Measurements from ENCODE around the gene ITGB1BP1. TPM values are rescaled to one million over a fixed set of nuclear protein-coding genes. Genes with fewer than 3 reads are reported as not detected.

ITGB1BP1 gene
- total RNA-seq, 1 donor from 2014 or later: 57.8 TPM

GRCh38 chr2:9378433-9379390 lies 44.6 kb downstream of the ITGB1BP1 start:
- DNase-seq (ENCODE audit: low spot score): peak; percentile 70

- DNase-seq (ENCODE audit: low spot score): no peak
Measured at GRCh38 chr2:9377461-9378097, 45.7 kb downstream of the ITGB1BP1 start.

GRCh38 chr2:9375857-9376428 lies 47.4 kb downstream of the ITGB1BP1 start:
- no peak for DNase-seq (ENCODE audit: low spot score)

DNA sequence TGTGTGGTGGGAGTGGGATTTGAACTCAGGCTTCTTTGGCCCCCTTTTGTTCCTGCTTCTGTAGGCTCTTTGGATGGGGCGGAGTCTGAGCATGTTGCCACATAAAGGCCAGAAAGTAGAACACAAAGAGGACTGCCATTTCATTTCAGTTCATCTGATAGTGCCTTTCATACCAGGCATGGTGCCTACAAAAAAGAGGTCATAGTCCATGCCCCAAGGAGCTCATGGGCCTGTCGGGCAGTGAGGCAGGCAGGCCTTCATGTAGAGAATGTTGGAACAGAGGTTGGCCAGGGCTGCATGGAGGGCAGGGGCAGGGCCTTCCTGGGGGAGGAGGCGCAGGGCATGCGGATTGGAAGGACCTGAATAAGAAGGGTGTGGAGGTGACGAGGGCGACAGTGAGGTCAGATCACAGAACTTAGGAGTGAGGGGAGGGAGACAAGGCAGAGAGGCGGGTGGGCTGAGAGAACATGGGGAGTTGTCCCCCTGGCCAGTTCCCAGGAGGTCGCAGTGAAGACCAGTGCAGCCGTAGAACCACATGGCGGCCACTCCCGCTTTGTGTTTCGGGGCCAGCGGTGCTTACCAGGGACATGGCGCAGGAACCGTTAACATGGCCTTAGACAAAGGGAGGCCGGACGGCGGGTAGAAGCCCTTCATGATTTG lies 49.1 kb downstream of the ITGB1BP1 start:
- no peak for DNase-seq (ENCODE audit: low spot score)

GRCh38 chr2:9373476-9373875 lies 49.9 kb downstream of the ITGB1BP1 start:
- no peak for DNase-seq (ENCODE audit: low spot score)

DNA sequence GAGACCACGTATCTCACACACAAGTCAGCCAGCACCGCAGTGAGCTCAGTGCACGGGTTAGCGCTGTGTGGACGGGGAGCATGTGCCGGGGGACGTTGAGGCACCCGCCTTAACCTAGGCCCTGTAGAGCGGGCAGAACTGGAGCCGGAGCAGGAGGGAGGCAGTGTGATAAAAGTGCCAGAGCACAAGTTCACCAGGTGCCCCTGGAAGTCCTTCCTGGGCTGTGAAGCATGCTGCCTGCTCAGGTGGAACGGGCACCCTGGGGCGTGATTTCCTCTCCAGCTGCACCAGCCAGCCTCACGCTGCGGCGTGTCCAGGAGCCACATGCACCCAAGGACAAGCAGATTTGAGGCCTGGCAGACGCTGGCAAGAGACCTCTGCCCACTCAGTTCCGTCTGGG lies 50.3 kb downstream of the ITGB1BP1 start:
- no peak for DNase-seq (ENCODE audit: low spot score)

DNA sequence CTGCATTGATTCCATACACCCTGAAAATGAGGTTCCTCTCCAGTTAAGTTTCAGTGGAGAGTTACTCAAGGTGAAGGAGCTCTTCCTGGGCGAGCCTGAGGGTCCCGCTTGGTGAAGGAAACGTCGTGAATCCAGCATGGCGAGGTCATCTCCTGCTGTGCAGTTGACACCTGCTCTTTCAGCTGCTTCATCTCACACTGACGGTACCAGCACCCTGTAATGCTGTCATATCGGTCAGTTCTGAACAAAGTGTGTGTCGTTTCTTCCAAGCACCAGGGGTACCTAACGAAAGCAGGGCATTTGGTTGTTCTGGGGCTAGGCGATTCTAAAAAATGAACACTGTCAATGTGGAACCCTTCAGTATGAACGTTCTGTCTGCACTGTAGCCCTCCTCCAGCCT lies 52.6 kb downstream of the ITGB1BP1 start:
- no peak for DNase-seq (ENCODE audit: low spot score)

GRCh38 chr2:9366026-9366425 lies 57.3 kb downstream of the ITGB1BP1 start:
- DNase-seq (ENCODE audit: low spot score): no peak

DNA sequence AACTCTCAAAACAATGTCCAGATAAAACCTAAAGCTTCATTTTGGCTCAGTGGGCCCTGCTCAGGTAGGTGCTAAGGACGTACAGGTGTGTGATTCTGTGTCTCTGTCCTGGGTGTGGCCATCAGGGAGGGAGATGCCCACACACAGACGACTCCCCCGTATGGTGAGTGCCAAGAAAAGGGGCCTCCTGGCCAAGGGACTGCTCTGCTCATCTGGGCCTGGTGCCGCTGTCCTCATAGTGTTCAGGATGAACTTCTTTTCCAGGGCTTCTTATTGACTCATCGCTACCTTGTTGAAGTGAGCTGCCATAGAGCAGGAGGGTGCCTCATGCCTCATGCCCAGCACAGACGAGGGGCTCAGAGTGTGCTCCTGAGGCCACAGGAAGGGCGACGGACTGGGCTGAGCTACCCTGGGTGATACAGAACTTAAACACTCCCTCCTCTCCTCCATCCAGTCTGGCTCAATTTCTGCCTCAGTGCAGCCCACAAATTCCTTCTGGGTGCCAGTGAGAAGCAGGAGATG lies 57.8 kb downstream of the ITGB1BP1 start:
- DNase-seq (ENCODE audit: low spot score): no peak

- DNase-seq (ENCODE audit: low spot score): peak; percentile 40
Measured at GRCh38 chr2:9364791-9365497, 58.4 kb downstream of the ITGB1BP1 start.

DNA sequence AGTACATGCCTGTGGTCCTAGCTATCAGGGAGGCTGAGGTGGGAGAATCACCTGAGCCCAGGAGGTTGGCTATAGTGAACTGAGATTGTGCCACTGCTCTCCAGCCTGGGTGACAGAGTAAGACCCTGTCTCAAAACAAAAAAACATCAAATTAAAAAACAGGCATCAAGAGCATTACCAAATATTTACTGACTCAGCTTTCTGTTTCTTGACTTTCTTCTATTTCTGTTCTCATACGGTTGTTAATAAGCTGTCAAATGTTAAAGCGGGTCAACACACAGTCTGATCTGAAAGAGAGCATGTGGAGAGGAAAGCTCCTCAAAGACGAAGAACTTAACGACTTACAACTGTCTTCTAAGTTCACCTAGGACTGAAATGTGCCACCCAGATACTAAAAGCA lies 59.0 kb downstream of the ITGB1BP1 start:
- no peak for DNase-seq (ENCODE audit: low spot score)

GRCh38 chr2:9360701-9361100 lies 62.6 kb downstream of the ITGB1BP1 start:
- no peak for DNase-seq (ENCODE audit: low spot score)

DNA sequence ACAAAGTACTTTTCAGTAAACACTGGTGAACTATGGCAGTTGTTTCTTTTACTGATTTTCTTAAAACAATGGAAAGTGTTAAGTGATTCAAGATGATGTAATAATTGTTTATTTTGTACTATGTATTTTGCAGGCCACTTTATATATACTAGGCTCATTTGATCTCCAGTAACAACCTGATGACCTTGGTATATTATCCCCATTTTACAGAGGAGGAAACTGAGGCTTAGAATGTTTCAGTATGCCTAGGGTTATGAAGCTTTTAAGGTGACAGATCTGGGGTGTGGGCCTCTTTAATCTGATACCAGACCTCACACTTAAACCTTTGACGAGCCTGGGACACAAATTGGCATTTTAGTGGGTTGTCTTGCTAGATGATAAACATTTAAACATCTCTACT lies 63.2 kb downstream of the ITGB1BP1 start:
- DNase-seq (ENCODE audit: low spot score): no peak

DNA sequence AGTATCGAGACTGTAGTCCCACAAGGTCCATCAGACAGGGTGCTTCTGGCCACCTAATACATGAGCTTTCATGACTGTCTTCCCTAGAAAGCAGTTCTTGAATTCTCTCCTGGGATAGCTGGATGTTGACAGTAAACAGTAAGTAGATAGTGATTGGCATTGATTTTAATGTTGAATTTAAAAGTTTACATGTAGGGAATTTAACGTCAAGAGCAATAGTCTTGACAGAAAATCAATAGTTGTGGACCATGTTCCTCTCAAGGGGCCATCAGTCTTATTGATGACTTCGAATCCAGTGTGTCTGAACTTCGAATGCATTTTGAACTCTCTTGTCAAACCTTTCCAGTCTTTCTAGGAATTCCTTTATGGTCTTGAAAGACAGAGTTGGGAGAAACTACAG lies 63.9 kb downstream of the ITGB1BP1 start:
- no peak for DNase-seq (ENCODE audit: low spot score)

DNA sequence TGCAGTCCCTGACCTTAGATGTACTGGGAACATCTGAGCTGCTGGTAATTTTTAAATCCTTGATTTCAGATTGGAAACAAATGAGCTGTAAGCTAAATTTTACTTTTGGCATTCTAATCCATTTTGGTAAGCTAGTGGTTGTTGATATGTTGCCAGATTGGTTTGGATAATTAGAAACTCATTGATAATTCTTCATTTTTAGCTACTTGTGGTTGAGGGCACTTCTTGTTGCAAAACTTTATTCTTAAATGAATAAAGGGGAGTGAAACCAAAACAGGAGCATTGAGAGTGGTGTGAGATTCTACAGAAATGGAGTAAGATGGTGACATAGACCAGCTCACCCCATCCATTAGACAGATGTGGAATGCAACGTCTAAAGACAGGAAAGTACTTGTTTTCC lies 64.5 kb downstream of the ITGB1BP1 start:
- DNase-seq (ENCODE audit: low spot score): no peak

- no peak for DNase-seq (ENCODE audit: low spot score)
Measured at GRCh38 chr2:9356261-9356660, 67.1 kb downstream of the ITGB1BP1 start.

- DNase-seq (ENCODE audit: low spot score): no peak
Measured at GRCh38 chr2:9355716-9356115, 67.6 kb downstream of the ITGB1BP1 start.

DNA sequence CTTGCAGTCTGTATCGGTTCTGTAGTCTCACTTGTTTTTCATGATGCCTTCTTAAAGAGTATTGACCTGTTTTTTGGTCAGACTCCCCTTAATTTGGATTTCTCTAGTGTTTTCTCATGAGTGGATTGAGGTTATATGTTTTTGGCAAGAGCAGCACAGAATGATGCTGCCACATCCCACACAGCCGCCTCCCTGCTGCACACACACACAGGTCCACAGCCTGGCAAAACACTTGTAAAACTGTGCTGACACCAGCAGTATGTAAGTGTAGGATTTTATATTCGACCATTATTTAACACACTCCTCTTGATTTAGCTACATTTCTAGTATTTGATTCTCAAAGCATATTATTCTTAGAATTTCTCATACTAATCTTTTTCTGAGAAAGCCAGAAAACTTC lies 68.1 kb downstream of the ITGB1BP1 start:
- DNase-seq (ENCODE audit: low spot score): no peak

DNA sequence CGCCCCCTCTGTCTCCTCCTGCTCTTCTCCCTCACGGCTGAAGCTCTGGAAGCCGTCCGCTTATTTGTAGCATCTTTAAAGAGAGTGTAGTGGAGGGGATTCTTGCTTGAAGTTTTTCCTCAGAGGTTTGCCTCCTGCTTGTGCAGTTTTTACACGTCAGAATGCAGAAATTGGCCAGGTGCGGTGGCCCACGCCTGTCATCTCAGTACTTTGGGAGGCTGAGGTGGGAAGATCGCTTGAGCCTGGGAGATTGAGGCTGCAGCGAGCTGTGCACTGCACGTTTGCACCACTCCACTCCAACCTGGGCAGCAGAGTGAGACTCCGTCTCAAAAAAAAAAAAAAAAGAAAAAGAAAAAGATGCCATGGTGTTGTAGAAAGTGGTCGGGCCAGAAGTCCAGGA lies 69.0 kb downstream of the ITGB1BP1 start:
- no peak for DNase-seq (ENCODE audit: low spot score)
